Glutamatergic neuron (in vitro differentiated cells): ENCODE results near the gene APOA4. TPM values are rescaled to one million over a fixed set of nuclear protein-coding genes. Genes with fewer than 3 reads are reported as not detected.
A peak's percentile ranks its signal among the peaks of the same experiment; 100 is the strongest.

ENCODE experiments used
- DNase-seq: peaks from one replicate; pipeline ENCODE4 v3.0.0; 2022
- H3K27ac Mint-ChIP-seq: one replicate; pipeline ENCODE4 v1.8.0; 2020; ENCODE audit warnings: mild to moderate bottlenecking, mixed read lengths, inconsistent platforms; ENCODE audit not compliant: unreplicated experiment
- H3K27me3 Mint-ChIP-seq: one replicate; pipeline ENCODE4 v1.8.0; 2020; ENCODE audit warnings: mild to moderate bottlenecking, moderate library complexity, mixed read lengths, inconsistent platforms; ENCODE audit not compliant: unreplicated experiment
- H3K36me3 Mint-ChIP-seq: one replicate; pipeline ENCODE4 v1.8.0; 2020; ENCODE audit warnings: mild to moderate bottlenecking, mixed read lengths, inconsistent platforms; ENCODE audit not compliant: unreplicated experiment
- H3K4me1 Mint-ChIP-seq: one replicate; pipeline ENCODE4 v1.8.0; 2020; ENCODE audit warnings: mild to moderate bottlenecking, low read depth, mixed read lengths, inconsistent platforms; ENCODE audit not compliant: unreplicated experiment
- H3K4me3 Mint-ChIP-seq: one replicate; pipeline ENCODE4 v1.8.0; 2020; ENCODE audit warnings: mild to moderate bottlenecking, mixed read lengths, inconsistent platforms; ENCODE audit not compliant: unreplicated experiment
- H3K9me3 Mint-ChIP-seq: one replicate; pipeline ENCODE4 v1.8.0; 2020; ENCODE audit warnings: mild to moderate bottlenecking, moderate library complexity, mixed read lengths, inconsistent platforms; ENCODE audit not compliant: unreplicated experiment
- CTCF ChIP-seq: fragments of 200-600 bp; sonication (generic); IDR thresholded peaks from one replicate; pipeline ENCODE4 v1.5.0; 2021; ENCODE audit not compliant: partially characterized antibody, unreplicated experiment
- total RNA-seq: library from RNA; stranded (reverse); fragmentation: NEBNext Ultra II Directional; extraction: Animal tissue kit (Norgen Biotek cat#: 25700); gene quantifications from one replicate; pipeline ENCODE4 v1.2.1, GENCODE V29; 2021; ENCODE audit not compliant: unreplicated experiment

APOA4 gene
- total RNA-seq, 1 donor from 2014 or later = not detected

- no peak for DNase-seq
- H3K27ac Mint-ChIP-seq = no peak overlapping the region
- peaks cover 3% of the 10 kb centered on the region for H3K4me1 Mint-ChIP-seq
- H3K36me3 Mint-ChIP-seq = no peaks in the 10 kb centered on the region
- TF ChIP-seq CTCF = no peak
- peaks cover 9% of the 10 kb centered on the region for H3K27me3 Mint-ChIP-seq
- H3K9me3 Mint-ChIP-seq = no peaks in the 10 kb centered on the region
- H3K4me3 Mint-ChIP-seq = no peak overlapping the region
Observed at GRCh38 chr11:116792144-116792868, 30.8 kb downstream of the APOA4 start.

GRCh38 chr11:116791813-116792143 lies 31.3 kb downstream of the APOA4 start, which contains the start of gene APOA5:
Gene APOA5 (minus strand): TSS chr11:116791879. CDS start chr11:116791860, 19 bp downstream.
- peaks cover 3% of the 10 kb centered on the region for H3K9me3 Mint-ChIP-seq
- no peak within 1 kb of the TSS for H3K4me3 Mint-ChIP-seq
- H3K4me1 Mint-ChIP-seq = peaks cover 8% of the 10 kb centered on the region
- no peak for TF ChIP-seq CTCF
- no peak within 1 kb of the TSS for H3K27ac Mint-ChIP-seq
- peaks cover 12% of the 10 kb centered on the region for H3K27me3 Mint-ChIP-seq
- no peaks in the 10 kb centered on the region for H3K36me3 Mint-ChIP-seq
- no peak for DNase-seq

- Mint-ChIP-seq H3K4me1 (peaks cover 10% of the 10 kb centered on the region), H3K4me3 (no peak overlapping the region), H3K36me3 (no peaks in the 10 kb centered on the region), H3K27ac (no peak overlapping the region), H3K9me3 (peaks cover 3% of the 10 kb centered on the region), H3K27me3 (peaks cover 12% of the 10 kb centered on the region)
- TF ChIP-seq CTCF = peak; percentile 88
- DNase-seq = peak; percentile 94
Observed at GRCh38 chr11:116791002-116791812, 31.9 kb downstream of the APOA4 start.

GRCh38 chr11:116790167-116791001 lies 32.7 kb downstream of the APOA4 start:
- Mint-ChIP-seq H3K4me1 (peaks cover 10% of the 10 kb centered on the region), H3K27me3 (peaks cover 12% of the 10 kb centered on the region), H3K27ac (no peak overlapping the region), H3K9me3 (peaks cover 3% of the 10 kb centered on the region), H3K4me3 (no peak overlapping the region), H3K36me3 (no peaks in the 10 kb centered on the region)
- DNase-seq = no peak
- TF ChIP-seq CTCF = no peak
